HFFc6 (cell line): Measurements from ENCODE around the gene IL36B. TPM values are rescaled to one million over a fixed set of nuclear protein-coding genes. Genes with fewer than 3 reads are reported as not detected.

Source experiments
- DNase-seq: peaks from one replicate; pipeline ENCODE4 v3.0.0-alpha.2; 2018
- H3K27ac Mint-ChIP-seq: 2 replicates; pipeline ENCODE4 v1.8.0; 2020; ENCODE audit warnings: mild to moderate bottlenecking, mixed read lengths
- H3K27me3 Mint-ChIP-seq: 2 replicates; pipeline ENCODE4 v1.8.0; 2021; ENCODE audit warnings: mild to moderate bottlenecking, moderate library complexity, mixed read lengths; ENCODE audit not compliant: insufficient read depth
- H3K36me3 Mint-ChIP-seq: 2 replicates; pipeline ENCODE4 v1.8.0; 2021; ENCODE audit warnings: low read depth, mixed read lengths
- H3K4me1 Mint-ChIP-seq: 2 replicates; pipeline ENCODE4 v1.8.0; 2020; ENCODE audit warnings: low read depth, mixed read lengths
- H3K4me3 Mint-ChIP-seq: 2 replicates; pipeline ENCODE4 v1.8.0; 2020; ENCODE audit warnings: mild to moderate bottlenecking, moderate library complexity, mixed read lengths
- H3K9me3 Mint-ChIP-seq: 2 replicates; pipeline ENCODE4 v1.8.0; 2020; ENCODE audit warnings: mild to moderate bottlenecking, mixed read lengths
- total RNA-seq, 6 experiments: library from RNA; stranded (reverse); fragmentation: NEBNext Ultra II Directional; extraction: Animal tissue kit (Norgen Biotek cat#: 25700); gene quantifications; 2 replicates in 1 of 6; 3 replicates in 5 of 6; pipeline ENCODE4 v1.2.3, GENCODE V29; 2021
- TF ChIP-seq, protein P1 (sequence below): fragments of 200-600 bp; sonication (generic); IDR thresholded peaks from 2 replicates; pipeline ENCODE4 v1.5.0; 2021; ENCODE audit warnings: antibody characterized with exemption, mild to moderate bottlenecking

IL36B gene
- total RNA-seq, 6 experiments from 2014 or later, result not detected

- Mint-ChIP-seq H3K27ac (no peak overlapping the region), H3K9me3 (no peaks in the 10 kb centered on the region), H3K4me1 (no peaks in the 10 kb centered on the region), H3K27me3 (peaks cover 37% of the 10 kb centered on the region), H3K36me3 (no peaks in the 10 kb centered on the region), H3K4me3 (no peak overlapping the region)
- TF ChIP-seq, protein P1, sequence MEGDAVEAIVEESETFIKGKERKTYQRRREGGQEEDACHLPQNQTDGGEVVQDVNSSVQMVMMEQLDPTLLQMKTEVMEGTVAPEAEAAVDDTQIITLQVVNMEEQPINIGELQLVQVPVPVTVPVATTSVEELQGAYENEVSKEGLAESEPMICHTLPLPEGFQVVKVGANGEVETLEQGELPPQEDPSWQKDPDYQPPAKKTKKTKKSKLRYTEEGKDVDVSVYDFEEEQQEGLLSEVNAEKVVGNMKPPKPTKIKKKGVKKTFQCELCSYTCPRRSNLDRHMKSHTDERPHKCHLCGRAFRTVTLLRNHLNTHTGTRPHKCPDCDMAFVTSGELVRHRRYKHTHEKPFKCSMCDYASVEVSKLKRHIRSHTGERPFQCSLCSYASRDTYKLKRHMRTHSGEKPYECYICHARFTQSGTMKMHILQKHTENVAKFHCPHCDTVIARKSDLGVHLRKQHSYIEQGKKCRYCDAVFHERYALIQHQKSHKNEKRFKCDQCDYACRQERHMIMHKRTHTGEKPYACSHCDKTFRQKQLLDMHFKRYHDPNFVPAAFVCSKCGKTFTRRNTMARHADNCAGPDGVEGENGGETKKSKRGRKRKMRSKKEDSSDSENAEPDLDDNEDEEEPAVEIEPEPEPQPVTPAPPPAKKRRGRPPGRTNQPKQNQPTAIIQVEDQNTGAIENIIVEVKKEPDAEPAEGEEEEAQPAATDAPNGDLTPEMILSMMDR, result no peak
- no peak for DNase-seq
These were observed 14.4 kb downstream of the IL36B start for GRCh38 chr2:113038291-113038690.

GRCh38 chr2:113036763-113037162, 15.9 kb downstream of the IL36B start:
- H3K9me3 Mint-ChIP-seq, result no peaks in the 10 kb centered on the region
- no peaks in the 10 kb centered on the region for H3K4me1 Mint-ChIP-seq
- peaks cover 39% of the 10 kb centered on the region for H3K27me3 Mint-ChIP-seq
- H3K27ac Mint-ChIP-seq, result no peak overlapping the region
- no peak for DNase-seq
- TF ChIP-seq, protein P1, result no peak
- H3K36me3 Mint-ChIP-seq, result no peaks in the 10 kb centered on the region
- no peak overlapping the region for H3K4me3 Mint-ChIP-seq

DNA sequence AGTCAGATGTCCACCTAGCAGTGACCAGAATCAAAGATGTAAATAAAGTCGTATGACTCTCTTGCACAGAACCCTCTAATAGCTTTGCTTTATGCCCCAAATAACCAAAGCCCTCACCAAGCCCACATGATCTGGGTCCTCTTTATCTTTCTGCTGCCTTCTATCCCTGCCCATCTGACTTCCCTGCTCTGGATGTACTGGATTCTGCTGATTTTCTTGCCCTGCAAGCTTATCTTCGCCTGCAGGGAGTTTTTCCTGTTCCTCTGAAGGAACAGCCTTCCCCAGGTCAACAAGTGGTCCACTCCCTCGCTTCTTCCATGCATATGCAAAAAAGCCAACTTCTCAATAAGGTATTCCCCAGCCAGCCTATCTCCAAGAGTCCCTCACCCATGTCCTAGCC, 18.7 kb downstream of the IL36B start:
- no peaks in the 10 kb centered on the region for H3K9me3 Mint-ChIP-seq
- H3K4me3 Mint-ChIP-seq, result no peak overlapping the region
- H3K27ac Mint-ChIP-seq, result no peak overlapping the region
- H3K36me3 Mint-ChIP-seq, result no peaks in the 10 kb centered on the region
- H3K27me3 Mint-ChIP-seq, result peaks cover 50% of the 10 kb centered on the region
- no peak for DNase-seq
- no peaks in the 10 kb centered on the region for H3K4me1 Mint-ChIP-seq
- TF ChIP-seq, protein P1, result no peak

DNA sequence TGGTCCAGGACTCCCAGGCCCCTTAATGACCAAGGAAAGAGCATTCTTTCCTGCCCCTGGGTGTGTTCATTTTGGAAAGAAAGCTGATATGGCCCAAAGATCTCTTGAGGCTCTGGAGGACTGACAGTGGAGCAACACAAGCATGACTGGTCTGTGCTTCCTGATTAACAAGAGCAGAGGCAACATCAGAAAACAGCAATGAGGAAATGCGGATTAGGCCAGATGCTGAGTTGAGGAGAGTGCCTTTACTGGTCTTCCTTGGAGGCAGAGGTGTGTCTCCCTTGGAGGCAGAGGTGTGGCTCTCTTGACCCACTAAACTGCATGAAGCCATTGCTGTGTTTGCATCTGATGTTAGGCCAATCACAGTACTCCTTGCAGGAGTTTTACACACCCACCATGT, 19.9 kb downstream of the IL36B start:
- TF ChIP-seq, protein P1, result no peak
- Mint-ChIP-seq H3K4me3 (no peak overlapping the region), H3K4me1 (no peaks in the 10 kb centered on the region), H3K36me3 (no peaks in the 10 kb centered on the region), H3K9me3 (no peaks in the 10 kb centered on the region), H3K27ac (no peak overlapping the region), H3K27me3 (peaks cover 50% of the 10 kb centered on the region)
- DNase-seq, result no peak

GRCh38 chr2:113028112-113028511, 24.6 kb downstream of the IL36B start:
- no peaks in the 10 kb centered on the region for H3K4me1 Mint-ChIP-seq
- TF ChIP-seq, protein P1, result no peak
- H3K27ac Mint-ChIP-seq, result no peak overlapping the region
- no peak overlapping the region for H3K4me3 Mint-ChIP-seq
- H3K36me3 Mint-ChIP-seq, result no peaks in the 10 kb centered on the region
- DNase-seq, result no peak
- peaks cover 46% of the 10 kb centered on the region for H3K27me3 Mint-ChIP-seq
- no peaks in the 10 kb centered on the region for H3K9me3 Mint-ChIP-seq

- Mint-ChIP-seq H3K4me1 (no peaks in the 10 kb centered on the region), H3K36me3 (no peaks in the 10 kb centered on the region), H3K9me3 (no peaks in the 10 kb centered on the region), H3K27me3 (peaks cover 50% of the 10 kb centered on the region), H3K4me3 (no peak overlapping the region), H3K27ac (no peak overlapping the region)
- DNase-seq, result no peak
- TF ChIP-seq, protein P1, result no peak
These were observed 25.0 kb downstream of the IL36B start for GRCh38 chr2:113027691-113028090.
